ENCODE results near the gene GRB2. TPM values are rescaled to one million over a fixed set of nuclear protein-coding genes. Genes with fewer than 3 reads are reported as not detected.

GRB2 gene
- total RNA-seq, 1 donor, result 68.8 TPM

- Histone ChIP-seq H3K4me3 (ENCODE audit: insufficient read depth, low read length) (no peak overlapping the region), H3K4me1 (ENCODE audit: insufficient read depth, low read length) (peaks cover 19% of the 10 kb centered on the region), H3K27ac (ENCODE audit: low read depth, low read length) (no peak overlapping the region), H3K9me3 (ENCODE audit: low read depth, low read length) (no peaks in the 10 kb centered on the region), H3K36me3 (ENCODE audit: insufficient read depth, low read length) (peaks cover 3% of the 10 kb centered on the region), H4K20me1 (ENCODE audit: insufficient read depth, low read length) (peaks cover 2% of the 10 kb centered on the region), H3K79me2 (ENCODE audit: insufficient read depth, low read length) (no peaks in the 10 kb centered on the region), H2AFZ (ENCODE audit: low read length) (no peak overlapping the region), H3K4me2 (ENCODE audit: insufficient read depth, low read length) (no peak overlapping the region), H3K27me3 (ENCODE audit: insufficient read depth, low read length) (no peaks in the 10 kb centered on the region)
- TF ChIP-seq CTCF (IDR thresholded peaks at IDR 0.05; ENCODE audit: extremely low read depth, low read depth, low read length), result no peak
- DNase-seq (ENCODE audit: insufficient read length, low spot score, missing footprints), result peak; percentile 82
Observed at GRCh38 chr17:75277664-75278071, 127.8 kb downstream of the GRB2 start.

GRCh38 chr17:75273977-75274708 is 131.3 kb downstream of the GRB2 start:
- Histone ChIP-seq H3K4me2 (ENCODE audit: insufficient read depth, low read length) (no peak overlapping the region), H3K9me3 (ENCODE audit: low read depth, low read length) (no peaks in the 10 kb centered on the region), H4K20me1 (ENCODE audit: insufficient read depth, low read length) (peaks cover 6% of the 10 kb centered on the region), H3K4me3 (ENCODE audit: insufficient read depth, low read length) (no peak overlapping the region), H2AFZ (ENCODE audit: low read length) (no peak overlapping the region), H3K27ac (ENCODE audit: low read depth, low read length) (no peak overlapping the region), H3K27me3 (ENCODE audit: insufficient read depth, low read length) (no peaks in the 10 kb centered on the region), H3K4me1 (ENCODE audit: insufficient read depth, low read length) (peaks cover 43% of the 10 kb centered on the region), H3K79me2 (ENCODE audit: insufficient read depth, low read length) (no peaks in the 10 kb centered on the region), H3K36me3 (ENCODE audit: insufficient read depth, low read length) (no peaks in the 10 kb centered on the region)
- no peak for TF ChIP-seq CTCF (IDR thresholded peaks at IDR 0.05; ENCODE audit: extremely low read depth, low read depth, low read length)
- peak; percentile 96 for DNase-seq (ENCODE audit: insufficient read length, low spot score, missing footprints)

GRCh38 chr17:75272848-75273184 is 132.7 kb downstream of the GRB2 start:
- H3K4me1 ChIP-seq (ENCODE audit: insufficient read depth, low read length), result peaks cover 43% of the 10 kb centered on the region
- H3K27me3 ChIP-seq (ENCODE audit: insufficient read depth, low read length), result no peaks in the 10 kb centered on the region
- DNase-seq (ENCODE audit: insufficient read length, low spot score, missing footprints), result no peak
- no peak overlapping the region for H3K4me3 ChIP-seq (ENCODE audit: insufficient read depth, low read length)
- no peaks in the 10 kb centered on the region for H3K79me2 ChIP-seq (ENCODE audit: insufficient read depth, low read length)
- H3K9me3 ChIP-seq (ENCODE audit: low read depth, low read length), result no peaks in the 10 kb centered on the region
- H3K4me2 ChIP-seq (ENCODE audit: insufficient read depth, low read length), result peak overlapping the region; percentile 95
- no peak overlapping the region for H3K27ac ChIP-seq (ENCODE audit: low read depth, low read length)
- no peak for TF ChIP-seq CTCF (IDR thresholded peaks at IDR 0.05; ENCODE audit: extremely low read depth, low read depth, low read length)
- peaks cover 6% of the 10 kb centered on the region for H4K20me1 ChIP-seq (ENCODE audit: insufficient read depth, low read length)
- no peaks in the 10 kb centered on the region for H3K36me3 ChIP-seq (ENCODE audit: insufficient read depth, low read length)
- no peak overlapping the region for H2AFZ ChIP-seq (ENCODE audit: low read length)

GRCh38 chr17:75271955-75272847 is 133.3 kb downstream of the GRB2 start:
- peaks cover 43% of the 10 kb centered on the region for H3K4me1 ChIP-seq (ENCODE audit: insufficient read depth, low read length)
- H3K27me3 ChIP-seq (ENCODE audit: insufficient read depth, low read length), result no peaks in the 10 kb centered on the region
- H4K20me1 ChIP-seq (ENCODE audit: insufficient read depth, low read length), result peaks cover 6% of the 10 kb centered on the region
- peak; percentile 98 for DNase-seq (ENCODE audit: insufficient read length, low spot score, missing footprints)
- H3K27ac ChIP-seq (ENCODE audit: low read depth, low read length), result peak overlapping the region; percentile 45
- no peaks in the 10 kb centered on the region for H3K79me2 ChIP-seq (ENCODE audit: insufficient read depth, low read length)
- no peaks in the 10 kb centered on the region for H3K9me3 ChIP-seq (ENCODE audit: low read depth, low read length)
- peak overlapping the region; percentile 95 for H3K4me2 ChIP-seq (ENCODE audit: insufficient read depth, low read length)
- no peak for TF ChIP-seq CTCF (IDR thresholded peaks at IDR 0.05; ENCODE audit: extremely low read depth, low read depth, low read length)
- H2AFZ ChIP-seq (ENCODE audit: low read length), result peak overlapping the region; percentile 41
- H3K4me3 ChIP-seq (ENCODE audit: insufficient read depth, low read length), result peak overlapping the region; percentile 90
- no peaks in the 10 kb centered on the region for H3K36me3 ChIP-seq (ENCODE audit: insufficient read depth, low read length)

Data from osteoblast (primary cell).